Mammary epithelial cell (primary cell): ENCODE results near the gene KIF1B.

Source experiments
- CTCF ChIP-seq, 2 donors: IDR thresholded peaks in 1 of 2; conservative IDR thresholded peaks in 1 of 2; 2 replicates each; pipeline ENCODE4 v1.5.1; 2011 to 2012; ENCODE audit warnings: inconsistent platforms in 2 of 2, low read length in 2 of 2, mild to moderate bottlenecking in 2 of 2, control low read depth in 1 of 2, low read depth in 1 of 2; ENCODE audit not compliant: insufficient read depth in 1 of 2; ENCODE audit errors: extremely low read depth in 1 of 2
- EZH2 ChIP-seq: IDR thresholded peaks from 2 replicates; pipeline ENCODE4 v1.6.1; 2012; ENCODE audit warnings: low read length, inconsistent platforms, borderline replicate concordance

- TF ChIP-seq CTCF (conservative IDR thresholded peaks at IDR 0.05 in 1 of 2, IDR thresholded peaks at IDR 0.05 in 1 of 2; ENCODE audit: extremely low read depth in 1 of 2, insufficient read depth in 1 of 2, low read depth in 1 of 2, low read length in 2 of 2) (no peak), EZH2 (no peak)
Measured at GRCh38 chr1:10339036-10339567, 128.7 kb downstream of the KIF1B start.
